ENCODE measurements around the gene RIPOR1.
A peak's percentile ranks its signal among the peaks of the same experiment; 100 is the strongest.
"Not testable (repeated sequence)": the region's sequence is repeated elsewhere in the genome, so short reads cannot be mapped to it uniquely, and the experiment has no call there.

The RIPOR1 gene

GRCh38 chr16:67528222-67528869 lies at the start of gene RIPOR1:
TSS of gene RIPOR1 (plus strand) at chr16:67528829. CDS start at chr16:67538447, 9,618 bp downstream.
- DNase-seq: peak; percentile 54

GRCh38 chr16:67480833-67481560 lies 47.6 kb upstream of the RIPOR1 start, which contains the start of gene ATP6V0D1:
TSS of gene ATP6V0D1 (minus strand) at chr16:67481157. CDS start at chr16:67481086, 71 bp downstream.
- DNase-seq: peak; percentile 100

- peak; percentile 33 for DNase-seq
Measured at GRCh38 chr16:67481561-67482232, 46.9 kb upstream of the RIPOR1 start.

GRCh38 chr16:67482233-67482924 lies 46.2 kb upstream of the RIPOR1 start:
- DNase-seq: no peak

GRCh38 chr16:67483150-67483549 lies 45.5 kb upstream of the RIPOR1 start, which contains the start of gene AGRP:
TSS of gene AGRP (minus strand) at chr16:67483547. CDS start at chr16:67483398, 149 bp downstream.
- no peak for DNase-seq

- no peak for DNase-seq
Measured at GRCh38 chr16:67483731-67484525, 44.7 kb upstream of the RIPOR1 start.

GRCh38 chr16:67486805-67487204 lies 41.8 kb upstream of the RIPOR1 start:
- peak; percentile 64 for DNase-seq

- not testable (repeated sequence) for DNase-seq
Measured at GRCh38 chr16:67487561-67487960, 41.1 kb upstream of the RIPOR1 start.

- no peak for DNase-seq
Measured at GRCh38 chr16:67489401-67490083, 39.1 kb upstream of the RIPOR1 start.

GRCh38 chr16:67490335-67491096 lies 38.1 kb upstream of the RIPOR1 start:
- DNase-seq: peak; percentile 85

- no peak for DNase-seq
Measured at GRCh38 chr16:67499106-67499505, 29.5 kb upstream of the RIPOR1 start.

- DNase-seq: peak; percentile 88
Measured at GRCh38 chr16:67504031-67505021, 24.3 kb upstream of the RIPOR1 start.

- DNase-seq: no peak
Measured at GRCh38 chr16:67506468-67506867, 22.2 kb upstream of the RIPOR1 start.

GRCh38 chr16:67509016-67509415 lies 19.6 kb upstream of the RIPOR1 start:
- no peak for DNase-seq

- not testable (repeated sequence) for DNase-seq
Measured at GRCh38 chr16:67513892-67514291, 14.7 kb upstream of the RIPOR1 start.

- peak; percentile 96 for DNase-seq
Measured at GRCh38 chr16:67514382-67514828, 14.2 kb upstream of the RIPOR1 start.

- peak; percentile 35 for DNase-seq
Measured at GRCh38 chr16:67516296-67517154, 12.1 kb upstream of the RIPOR1 start.

GRCh38 chr16:67517155-67517445 lies 11.5 kb upstream of the RIPOR1 start:
- no peak for DNase-seq

Measured in suppressor macrophage treated with lipopolysaccharide for 4 hours (primary cell).